ENCODE data around the gene MYZAP. TPM values are rescaled to one million over a fixed set of nuclear protein-coding genes. Genes with fewer than 3 reads are reported as not detected.

The MYZAP gene
- total RNA-seq, 1 experiment from 2014 or later, result not detected

GRCh38 chr15:57643826-57644225 lies 52.1 kb downstream of the MYZAP start:
- Histone ChIP-seq H3K9me3 (ENCODE audit: low read depth, low read length, poor library complexity, severe bottlenecking) (no peaks in the 10 kb centered on the region), H3K36me3 (ENCODE audit: insufficient read depth, low read length, poor library complexity, severe bottlenecking) (no peaks in the 10 kb centered on the region), H3K27ac (ENCODE audit: low read depth, low read length, poor library complexity, severe bottlenecking) (no peak overlapping the region), H3K4me1 (ENCODE audit: insufficient read depth, low read length, poor library complexity, severe bottlenecking) (no peaks in the 10 kb centered on the region), H3K4me3 (ENCODE audit: low read depth, low read length, poor library complexity, severe bottlenecking) (no peak overlapping the region), H3K27me3 (replicated peaks; ENCODE audit: insufficient read depth, low read depth, low read length, poor library complexity) (peaks cover 5% of the 10 kb centered on the region)
- DNase-seq (ENCODE audit: low spot score), result no peak
- ChIA-PET CTCF (interaction anchor here (0.7 kb wide), 1 partner anchor 1790 kb away, joined by 5 read pairs; no protein-coding TSS in a partner anchor), POLR2A (ENCODE audit: low non-redundant PET) (no interaction called here)
- TF ChIP-seq CTCF (conservative IDR thresholded peaks at IDR 0.05; ENCODE audit: low read depth, low read length) (no peak), EZH2 (IDR thresholded peaks at IDR 0.05; ENCODE audit: borderline replicate concordance, low read depth, low read length, poor library complexity, severe bottlenecking) (no peak)
- intact Hi-C loops (cut with micrococcal nuclease; ENCODE audit: unreplicated experiment), result no loop called here
- no TSS peak for BruUV-seq (replicated peaks)

GRCh38 chr15:57646087-57646486 lies 54.4 kb downstream of the MYZAP start:
- CTCF ChIA-PET, result no interaction called here
- intact Hi-C loops (cut with micrococcal nuclease; ENCODE audit: unreplicated experiment), result no loop called here
- no peak for DNase-seq (ENCODE audit: low spot score)
- peaks cover 5% of the 10 kb centered on the region for H3K27me3 ChIP-seq (replicated peaks; ENCODE audit: insufficient read depth, low read depth, low read length, poor library complexity)
- no peak for TF ChIP-seq EZH2 (IDR thresholded peaks at IDR 0.05; ENCODE audit: borderline replicate concordance, low read depth, low read length, poor library complexity, severe bottlenecking)
- TF ChIP-seq CTCF (conservative IDR thresholded peaks at IDR 0.05; ENCODE audit: low read depth, low read length), result no peak
- no peak overlapping the region for H3K27ac ChIP-seq (ENCODE audit: low read depth, low read length, poor library complexity, severe bottlenecking)
- no peaks in the 10 kb centered on the region for H3K36me3 ChIP-seq (ENCODE audit: insufficient read depth, low read length, poor library complexity, severe bottlenecking)
- POLR2A ChIA-PET (ENCODE audit: low non-redundant PET), result no interaction called here
- H3K4me3 ChIP-seq (ENCODE audit: low read depth, low read length, poor library complexity, severe bottlenecking), result no peak overlapping the region
- no TSS peak for BruUV-seq (replicated peaks)
- no peaks in the 10 kb centered on the region for H3K9me3 ChIP-seq (ENCODE audit: low read depth, low read length, poor library complexity, severe bottlenecking)
- H3K4me1 ChIP-seq (ENCODE audit: insufficient read depth, low read length, poor library complexity, severe bottlenecking), result no peaks in the 10 kb centered on the region

- Histone ChIP-seq H3K4me3 (ENCODE audit: low read depth, low read length, poor library complexity, severe bottlenecking) (no peak overlapping the region), H3K36me3 (ENCODE audit: insufficient read depth, low read length, poor library complexity, severe bottlenecking) (no peaks in the 10 kb centered on the region), H3K27ac (ENCODE audit: low read depth, low read length, poor library complexity, severe bottlenecking) (no peak overlapping the region), H3K9me3 (ENCODE audit: low read depth, low read length, poor library complexity, severe bottlenecking) (no peaks in the 10 kb centered on the region), H3K27me3 (replicated peaks; ENCODE audit: insufficient read depth, low read depth, low read length, poor library complexity) (peaks cover 5% of the 10 kb centered on the region), H3K4me1 (ENCODE audit: insufficient read depth, low read length, poor library complexity, severe bottlenecking) (no peaks in the 10 kb centered on the region)
- no TSS peak for BruUV-seq (replicated peaks)
- ChIA-PET POLR2A (ENCODE audit: low non-redundant PET) (no interaction called here), CTCF (no interaction called here)
- TF ChIP-seq CTCF (conservative IDR thresholded peaks at IDR 0.05; ENCODE audit: low read depth, low read length), result no peak
- no peak for TF ChIP-seq EZH2 (IDR thresholded peaks at IDR 0.05; ENCODE audit: borderline replicate concordance, low read depth, low read length, poor library complexity, severe bottlenecking)
- no peak for DNase-seq (ENCODE audit: low spot score)
- intact Hi-C loops (cut with micrococcal nuclease; ENCODE audit: unreplicated experiment), result no loop called here
These were observed 55.5 kb downstream of the MYZAP start for GRCh38 chr15:57647071-57647790.
